ENCODE data around the gene BOK. TPM values are rescaled to one million over a fixed set of nuclear protein-coding genes. Genes with fewer than 3 reads are reported as not detected.
A peak's percentile ranks its signal among the peaks of the same experiment; 100 is the strongest.

The BOK gene
- total and polyA plus RNA-seq, 10 of the 15 experiments (the other 5 are each of a cell fraction or from before 2014, with no cell fraction given), result 0.04 to 0.15 (median 0.12) TPM; not detected in 7

DNA sequence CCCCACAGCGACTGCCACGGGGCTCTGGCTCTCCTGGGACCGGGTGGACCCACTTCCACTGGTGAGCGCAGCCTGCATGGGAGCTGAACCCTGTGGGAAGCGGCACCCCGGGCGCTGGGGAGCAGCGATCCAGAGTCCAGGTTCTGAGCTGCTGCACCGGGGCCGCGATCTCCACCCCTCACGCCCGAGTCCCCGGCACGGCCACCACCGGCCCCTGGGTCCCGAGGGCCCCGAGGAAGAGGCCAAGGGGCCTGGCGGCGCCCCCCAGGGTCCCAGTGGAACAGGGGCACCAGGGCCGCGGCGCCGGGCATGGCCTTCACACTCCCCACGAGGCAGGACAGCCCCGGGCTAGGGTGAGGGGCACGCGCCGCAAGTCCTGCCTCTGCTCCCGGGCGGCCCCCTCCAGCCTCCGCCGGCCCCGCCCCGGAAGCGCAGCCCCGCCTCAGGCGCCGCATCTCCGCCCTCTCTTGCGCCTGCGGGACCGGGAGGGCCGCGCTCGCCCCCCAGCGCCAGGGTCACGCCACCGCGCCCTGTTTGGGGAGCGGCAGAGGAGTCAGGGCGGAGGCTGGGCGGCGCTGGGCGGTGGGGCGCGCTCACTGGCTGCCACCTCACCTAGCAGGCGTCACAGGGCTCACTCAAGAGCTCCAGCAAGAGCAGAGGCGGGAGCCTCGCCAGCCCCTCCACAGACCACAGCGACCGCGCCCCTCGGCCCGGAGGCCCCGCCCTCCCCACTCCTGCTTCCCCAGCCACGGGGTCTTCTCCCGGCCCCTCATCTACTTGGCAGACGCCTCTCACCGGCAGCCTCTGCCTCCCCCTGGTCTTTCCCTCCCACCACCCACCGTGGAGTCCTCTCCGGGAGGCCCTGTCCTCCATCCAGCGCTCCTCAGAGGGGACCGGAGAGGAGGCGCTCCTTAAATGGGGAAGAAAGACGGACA, 51.6 kb downstream of the BOK start (continued):
- TF ChIP-seq, protein P1, sequence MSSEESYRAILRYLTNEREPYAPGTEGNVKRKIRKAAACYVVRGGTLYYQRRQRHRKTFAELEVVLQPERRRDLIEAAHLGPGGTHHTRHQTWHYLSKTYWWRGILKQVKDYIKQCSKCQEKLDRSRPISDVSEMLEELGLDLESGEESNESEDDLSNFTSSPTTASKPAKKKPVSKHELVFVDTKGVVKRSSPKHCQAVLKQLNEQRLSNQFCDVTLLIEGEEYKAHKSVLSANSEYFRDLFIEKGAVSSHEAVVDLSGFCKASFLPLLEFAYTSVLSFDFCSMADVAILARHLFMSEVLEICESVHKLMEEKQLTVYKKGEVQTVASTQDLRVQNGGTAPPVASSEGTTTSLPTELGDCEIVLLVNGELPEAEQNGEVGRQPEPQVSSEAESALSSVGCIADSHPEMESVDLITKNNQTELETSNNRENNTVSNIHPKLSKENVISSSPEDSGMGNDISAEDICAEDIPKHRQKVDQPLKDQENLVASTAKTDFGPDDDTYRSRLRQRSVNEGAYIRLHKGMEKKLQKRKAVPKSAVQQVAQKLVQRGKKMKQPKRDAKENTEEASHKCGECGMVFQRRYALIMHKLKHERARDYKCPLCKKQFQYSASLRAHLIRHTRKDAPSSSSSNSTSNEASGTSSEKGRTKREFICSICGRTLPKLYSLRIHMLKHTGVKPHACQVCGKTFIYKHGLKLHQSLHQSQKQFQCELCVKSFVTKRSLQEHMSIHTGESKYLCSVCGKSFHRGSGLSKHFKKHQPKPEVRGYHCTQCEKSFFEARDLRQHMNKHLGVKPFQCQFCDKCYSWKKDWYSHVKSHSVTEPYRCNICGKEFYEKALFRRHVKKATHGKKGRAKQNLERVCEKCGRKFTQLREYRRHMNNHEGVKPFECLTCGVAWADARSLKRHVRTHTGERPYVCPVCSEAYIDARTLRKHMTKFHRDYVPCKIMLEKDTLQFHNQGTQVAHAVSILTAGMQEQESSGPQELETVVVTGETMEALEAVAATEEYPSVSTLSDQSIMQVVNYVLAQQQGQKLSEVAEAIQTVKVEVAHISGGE (CRISPR knock-in tag; IDR thresholded peaks at IDR 0.05), result no peak
- no peak for TF ChIP-seq FOS (IDR thresholded peaks at IDR 0.05; ENCODE audit: borderline replicate concordance, extremely low read depth, insufficient read length)
- TF ChIP-seq NR2C2 (IDR thresholded peaks at IDR 0.05; ENCODE audit: borderline replicate concordance, control insufficient read depth, insufficient read length, low read depth), result no peak
- TF ChIP-seq POLR2AphosphoS5 (IDR thresholded peaks at IDR 0.05; ENCODE audit: low read length), result no peak
- TF ChIP-seq CHD1 (IDR thresholded peaks at IDR 0.05; ENCODE audit: low read depth, low read length), result no peak
- TF ChIP-seq, protein P2, sequence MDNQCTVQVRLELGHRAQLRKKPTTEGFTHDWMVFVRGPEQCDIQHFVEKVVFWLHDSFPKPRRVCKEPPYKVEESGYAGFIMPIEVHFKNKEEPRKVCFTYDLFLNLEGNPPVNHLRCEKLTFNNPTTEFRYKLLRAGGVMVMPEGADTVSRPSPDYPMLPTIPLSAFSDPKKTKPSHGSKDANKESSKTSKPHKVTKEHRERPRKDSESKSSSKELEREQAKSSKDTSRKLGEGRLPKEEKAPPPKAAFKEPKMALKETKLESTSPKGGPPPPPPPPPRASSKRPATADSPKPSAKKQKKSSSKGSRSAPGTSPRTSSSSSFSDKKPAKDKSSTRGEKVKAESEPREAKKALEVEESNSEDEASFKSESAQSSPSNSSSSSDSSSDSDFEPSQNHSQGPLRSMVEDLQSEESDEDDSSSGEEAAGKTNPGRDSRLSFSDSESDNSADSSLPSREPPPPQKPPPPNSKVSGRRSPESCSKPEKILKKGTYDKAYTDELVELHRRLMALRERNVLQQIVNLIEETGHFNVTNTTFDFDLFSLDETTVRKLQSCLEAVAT (IDR thresholded peaks at IDR 0.05), result no peak
- TF ChIP-seq NR2C1 (IDR thresholded peaks at IDR 0.05), result peak; percentile 47
- TF ChIP-seq EZH2 (IDR thresholded peaks at IDR 0.05; ENCODE audit: borderline replicate concordance, control insufficient read depth, low read depth, low read length), result no peak
- TF ChIP-seq SPI1 (IDR thresholded peaks at IDR 0.05; ENCODE audit: borderline replicate concordance, insufficient read depth, low read depth, low read length), result no peak
- peak; percentile 67; the same call in 1 of the 2 replicates for TF ChIP-seq SMARCA5 (IDR thresholded peaks at IDR 0.05)
- TF ChIP-seq MEF2A (IDR thresholded peaks at IDR 0.05; ENCODE audit: insufficient read depth, low read depth, low read length), result no peak
- TF ChIP-seq, protein P3, sequence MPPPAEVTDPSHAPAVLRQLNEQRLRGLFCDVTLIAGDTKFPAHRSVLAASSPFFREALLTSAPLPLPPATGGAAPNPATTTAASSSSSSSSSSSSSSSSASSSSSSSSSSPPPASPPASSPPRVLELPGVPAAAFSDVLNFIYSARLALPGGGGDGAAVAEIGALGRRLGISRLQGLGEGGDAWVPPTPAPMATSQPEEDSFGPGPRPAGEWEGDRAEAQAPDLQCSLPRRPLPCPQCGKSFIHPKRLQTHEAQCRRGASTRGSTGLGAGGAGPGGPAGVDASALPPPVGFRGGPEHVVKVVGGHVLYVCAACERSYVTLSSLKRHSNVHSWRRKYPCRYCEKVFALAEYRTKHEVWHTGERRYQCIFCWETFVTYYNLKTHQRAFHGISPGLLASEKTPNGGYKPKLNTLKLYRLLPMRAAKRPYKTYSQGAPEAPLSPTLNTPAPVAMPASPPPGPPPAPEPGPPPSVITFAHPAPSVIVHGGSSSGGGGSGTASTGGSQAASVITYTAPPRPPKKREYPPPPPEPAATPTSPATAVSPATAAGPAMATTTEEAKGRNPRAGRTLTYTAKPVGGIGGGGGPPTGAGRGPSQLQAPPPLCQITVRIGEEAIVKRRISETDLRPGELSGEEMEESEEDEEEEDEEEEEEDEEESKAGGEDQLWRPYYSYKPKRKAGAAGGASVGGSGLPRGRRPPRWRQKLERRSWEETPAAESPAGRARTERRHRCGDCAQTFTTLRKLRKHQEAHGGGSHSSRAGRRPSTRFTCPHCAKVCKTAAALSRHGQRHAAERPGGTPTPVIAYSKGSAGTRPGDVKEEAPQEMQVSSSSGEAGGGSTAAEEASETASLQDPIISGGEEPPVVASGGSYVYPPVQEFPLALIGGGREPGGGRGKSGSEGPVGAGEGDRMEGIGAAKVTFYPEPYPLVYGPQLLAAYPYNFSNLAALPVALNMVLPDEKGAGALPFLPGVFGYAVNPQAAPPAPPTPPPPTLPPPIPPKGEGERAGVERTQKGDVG (CRISPR knock-in tag; IDR thresholded peaks at IDR 0.05), result no peak
- TF ChIP-seq, protein P4, sequence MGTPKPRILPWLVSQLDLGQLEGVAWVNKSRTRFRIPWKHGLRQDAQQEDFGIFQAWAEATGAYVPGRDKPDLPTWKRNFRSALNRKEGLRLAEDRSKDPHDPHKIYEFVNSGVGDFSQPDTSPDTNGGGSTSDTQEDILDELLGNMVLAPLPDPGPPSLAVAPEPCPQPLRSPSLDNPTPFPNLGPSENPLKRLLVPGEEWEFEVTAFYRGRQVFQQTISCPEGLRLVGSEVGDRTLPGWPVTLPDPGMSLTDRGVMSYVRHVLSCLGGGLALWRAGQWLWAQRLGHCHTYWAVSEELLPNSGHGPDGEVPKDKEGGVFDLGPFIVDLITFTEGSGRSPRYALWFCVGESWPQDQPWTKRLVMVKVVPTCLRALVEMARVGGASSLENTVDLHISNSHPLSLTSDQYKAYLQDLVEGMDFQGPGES (IDR thresholded peaks at IDR 0.05), result 0 out of 2 replicates have a peak, but pooled peaks have one; percentile 26
- no peak for TF ChIP-seq GABPA (IDR thresholded peaks at IDR 0.05; ENCODE audit: low read depth)
- TF ChIP-seq, protein P5, sequence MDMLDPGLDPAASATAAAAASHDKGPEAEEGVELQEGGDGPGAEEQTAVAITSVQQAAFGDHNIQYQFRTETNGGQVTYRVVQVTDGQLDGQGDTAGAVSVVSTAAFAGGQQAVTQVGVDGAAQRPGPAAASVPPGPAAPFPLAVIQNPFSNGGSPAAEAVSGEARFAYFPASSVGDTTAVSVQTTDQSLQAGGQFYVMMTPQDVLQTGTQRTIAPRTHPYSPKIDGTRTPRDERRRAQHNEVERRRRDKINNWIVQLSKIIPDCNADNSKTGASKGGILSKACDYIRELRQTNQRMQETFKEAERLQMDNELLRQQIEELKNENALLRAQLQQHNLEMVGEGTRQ (IDR thresholded peaks at IDR 0.05; ENCODE audit: borderline replicate concordance, low read depth, low read length), result no peak
- TF ChIP-seq LARP7 (IDR thresholded peaks at IDR 0.05), result peak; percentile 93
- peak; percentile 80; the same call in 1 of the 2 replicates for TF ChIP-seq RB1 (IDR thresholded peaks at IDR 0.05; ENCODE audit: borderline replicate concordance)
- TF ChIP-seq SUPT20H (IDR thresholded peaks at IDR 0.05; ENCODE audit: borderline replicate concordance, control insufficient read depth, low read depth, low read length), result no peak

All from GM12878 (cell line).